Kidney (tissue), 14 donors: ENCODE data around the gene ARAP1. TPM values are rescaled to one million over a fixed set of nuclear protein-coding genes. Genes with fewer than 3 reads are reported as not detected.

Source experiments
- DNase-seq, 5 donors: peaks; one replicate each; pipeline ENCODE4 v3.0.0-alpha.2; 2013 to 2020
- FAIRE-seq: peaks from 2 replicates; lab custom pipeline; 2012; peaks lifted over from hg19 to GRCh38; lab: Jason Lieb, UNC
- H3K27ac ChIP-seq, 2 donors: one replicate each; pipeline ENCODE4 v1.7.0; 2013; ENCODE audit warnings: low read depth in 2 of 2, low read length in 2 of 2, inconsistent platforms in 1 of 2
- H3K27me3 ChIP-seq: one replicate; pipeline ENCODE4 v1.7.1; 2013; ENCODE audit warnings: low read length, inconsistent platforms; ENCODE audit not compliant: control insufficient read depth, insufficient read depth
- H3K36me3 ChIP-seq, 3 donors: one replicate each; pipeline versions ENCODE4 v1.7.0 to v1.7.1; 2013; ENCODE audit warnings: low read length in 3 of 3, control low read depth in 1 of 3, inconsistent platforms in 1 of 3; ENCODE audit not compliant: insufficient read depth in 3 of 3, control insufficient read depth in 2 of 3
- H3K4me1 ChIP-seq, 3 donors: one replicate each; pipeline versions ENCODE4 v1.7.0 to v1.7.1; 2013; ENCODE audit warnings: low read length in 3 of 3, inconsistent platforms in 1 of 3, low read depth in 1 of 3; ENCODE audit not compliant: control insufficient read depth in 2 of 3, insufficient read depth in 2 of 3
- H3K4me3 ChIP-seq, 3 donors: one replicate each; pipeline versions ENCODE4 v1.7.0 to v1.8.1; 2013; ENCODE audit warnings: low read length in 3 of 3, control low read depth in 1 of 3, inconsistent platforms in 1 of 3
- H3K9ac ChIP-seq, 3 donors: one replicate each; pipeline versions ENCODE4 v1.7.0 to v1.7.1; 2013; ENCODE audit warnings: low read length in 3 of 3, control low read depth in 1 of 3, inconsistent platforms in 1 of 3
- H3K9me3 ChIP-seq, 3 donors: one replicate each; pipeline versions ENCODE4 v1.7.0 to v1.7.1; 2013; ENCODE audit warnings: low read length in 3 of 3, control low read depth in 1 of 3, inconsistent platforms in 1 of 3; ENCODE audit not compliant: control insufficient read depth in 2 of 3, insufficient read depth in 1 of 3
- intact Hi-C: fragments of 100-400 bp; cut with DNase I; formaldehyde crosslinking; loops from one replicate; pipeline ENCODE4 v1.11.1; 2022
- polyA plus RNA-seq: library from polyadenylated mRNA; stranded (reverse); fragments of 350-450 nt; fragmentation: Illumina TruSeq; extraction: RNeasy Lipid Tissue Mini Kit (QIAGEN cat#74804); gene quantifications from one replicate; pipeline ENCODE4 v1.2.3, GENCODE V29; 2014; ENCODE audit warnings: low read depth, low replicate concordance; ENCODE audit not compliant: insufficient read depth
- total RNA-seq: library from RNA; stranded (reverse); fragmentation: NEBNext Ultra II Directional; extraction: Animal tissue kit (Norgen Biotek cat#: 25700); gene quantifications from one replicate; pipeline ENCODE4 v1.2.1, GENCODE V29; 2021
- TF ChIP-seq, protein P1 (sequence below): IDR thresholded peaks from 3 replicates; pipeline ENCODE4 v1.5.1; 2012; ENCODE audit warnings: mild to moderate bottlenecking, moderate library complexity, borderline replicate concordance; ENCODE audit not compliant: insufficient read depth; ENCODE audit errors: extremely low read depth
- donor health status: control.
- donor health status: control.
- donor health status: control.
- donor health status: control.
- donor health status: control.
- donor health status: DM: yes; HTN: yes; CAD: no.
- donor health status: Normal renal cell carcinoma (clear cell type).

The ARAP1 gene
- total and polyA plus RNA-seq, 2 donors from 2014 or later = 58.2 to 80.8 TPM

DNA sequence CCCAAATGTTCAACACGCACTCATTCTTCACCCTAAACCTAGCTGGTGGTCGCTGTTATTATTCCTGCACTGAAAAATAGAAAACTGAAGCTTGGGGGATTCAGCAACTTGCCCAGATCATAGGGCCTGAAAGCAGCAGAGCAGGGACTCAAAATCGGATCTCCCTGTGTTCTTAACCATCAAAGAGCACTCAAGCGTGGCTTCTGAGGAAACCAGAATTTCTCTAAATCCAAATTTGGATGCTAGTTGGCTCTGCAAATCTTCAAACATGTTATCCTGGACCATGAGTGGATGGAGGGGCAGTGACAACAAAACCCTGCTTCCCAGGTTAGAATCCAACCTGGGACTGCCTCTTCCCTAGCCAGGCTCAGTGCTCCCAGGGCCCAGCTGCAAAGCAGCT, 11.6 kb upstream of the ARAP1 start:
- intact Hi-C loops = no loop called here
- H3K27ac ChIP-seq = no peak overlapping the region
- FAIRE-seq = no peak
- DNase-seq = no peak
- H3K4me3 ChIP-seq = no peak overlapping the region
- no peaks in the 10 kb centered on the region for H3K27me3 ChIP-seq
- no peaks in the 10 kb centered on the region for H3K9me3 ChIP-seq
- peaks cover 1 to 18% (median 13%) of the 10 kb centered on the region in 3 donors for H3K4me1 ChIP-seq
- TF ChIP-seq, protein P1, sequence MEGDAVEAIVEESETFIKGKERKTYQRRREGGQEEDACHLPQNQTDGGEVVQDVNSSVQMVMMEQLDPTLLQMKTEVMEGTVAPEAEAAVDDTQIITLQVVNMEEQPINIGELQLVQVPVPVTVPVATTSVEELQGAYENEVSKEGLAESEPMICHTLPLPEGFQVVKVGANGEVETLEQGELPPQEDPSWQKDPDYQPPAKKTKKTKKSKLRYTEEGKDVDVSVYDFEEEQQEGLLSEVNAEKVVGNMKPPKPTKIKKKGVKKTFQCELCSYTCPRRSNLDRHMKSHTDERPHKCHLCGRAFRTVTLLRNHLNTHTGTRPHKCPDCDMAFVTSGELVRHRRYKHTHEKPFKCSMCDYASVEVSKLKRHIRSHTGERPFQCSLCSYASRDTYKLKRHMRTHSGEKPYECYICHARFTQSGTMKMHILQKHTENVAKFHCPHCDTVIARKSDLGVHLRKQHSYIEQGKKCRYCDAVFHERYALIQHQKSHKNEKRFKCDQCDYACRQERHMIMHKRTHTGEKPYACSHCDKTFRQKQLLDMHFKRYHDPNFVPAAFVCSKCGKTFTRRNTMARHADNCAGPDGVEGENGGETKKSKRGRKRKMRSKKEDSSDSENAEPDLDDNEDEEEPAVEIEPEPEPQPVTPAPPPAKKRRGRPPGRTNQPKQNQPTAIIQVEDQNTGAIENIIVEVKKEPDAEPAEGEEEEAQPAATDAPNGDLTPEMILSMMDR = no peak
- no peaks in the 10 kb centered on the region for H3K36me3 ChIP-seq
- no peak overlapping the region for H3K9ac ChIP-seq

DNA sequence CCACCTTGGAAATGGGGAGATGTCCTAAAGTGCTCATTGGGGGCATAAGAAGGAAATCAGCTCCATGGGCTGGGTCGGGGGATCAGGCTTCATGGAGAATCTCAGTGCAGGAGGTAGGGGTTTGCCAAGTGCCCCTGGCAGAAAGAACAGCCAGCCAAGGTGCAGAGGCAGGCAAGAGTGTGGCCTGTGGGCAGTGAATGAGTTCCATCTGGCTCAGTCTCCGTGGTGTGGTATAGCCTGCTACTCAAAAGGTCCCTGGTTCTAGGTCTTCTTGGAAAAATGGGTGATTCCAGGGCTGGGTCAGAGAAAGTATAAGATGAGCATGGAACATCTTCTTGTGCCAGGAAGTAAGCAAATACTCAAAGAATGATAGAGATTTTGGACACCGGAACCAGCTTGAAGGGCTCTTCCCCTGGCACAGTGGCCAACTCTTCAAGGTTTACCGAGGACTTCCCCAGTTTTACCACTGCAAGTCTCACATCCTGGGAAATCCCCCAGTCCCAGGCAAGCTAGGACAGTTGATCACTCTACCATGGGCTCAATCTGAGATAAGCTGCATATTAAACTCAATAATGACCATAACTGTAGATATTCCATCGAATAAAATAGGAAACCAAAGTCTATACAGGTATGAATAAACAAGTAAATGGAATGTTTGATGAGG, 10.6 kb upstream of the ARAP1 start:
- no peak overlapping the region for H3K4me3 ChIP-seq
- no peak overlapping the region for H3K27ac ChIP-seq
- H3K36me3 ChIP-seq = peaks cover 0 to 3% (median 0%) of the 10 kb centered on the region in 3 donors
- no peaks in the 10 kb centered on the region for H3K9me3 ChIP-seq
- intact Hi-C loops = no loop called here
- peaks cover 3 to 19% (median 13%) of the 10 kb centered on the region in 3 donors for H3K4me1 ChIP-seq
- FAIRE-seq (no peak), DNase-seq (no peak)
- no peaks in the 10 kb centered on the region for H3K27me3 ChIP-seq
- H3K9ac ChIP-seq = no peak overlapping the region
- TF ChIP-seq, protein P1 = no peak

DNA sequence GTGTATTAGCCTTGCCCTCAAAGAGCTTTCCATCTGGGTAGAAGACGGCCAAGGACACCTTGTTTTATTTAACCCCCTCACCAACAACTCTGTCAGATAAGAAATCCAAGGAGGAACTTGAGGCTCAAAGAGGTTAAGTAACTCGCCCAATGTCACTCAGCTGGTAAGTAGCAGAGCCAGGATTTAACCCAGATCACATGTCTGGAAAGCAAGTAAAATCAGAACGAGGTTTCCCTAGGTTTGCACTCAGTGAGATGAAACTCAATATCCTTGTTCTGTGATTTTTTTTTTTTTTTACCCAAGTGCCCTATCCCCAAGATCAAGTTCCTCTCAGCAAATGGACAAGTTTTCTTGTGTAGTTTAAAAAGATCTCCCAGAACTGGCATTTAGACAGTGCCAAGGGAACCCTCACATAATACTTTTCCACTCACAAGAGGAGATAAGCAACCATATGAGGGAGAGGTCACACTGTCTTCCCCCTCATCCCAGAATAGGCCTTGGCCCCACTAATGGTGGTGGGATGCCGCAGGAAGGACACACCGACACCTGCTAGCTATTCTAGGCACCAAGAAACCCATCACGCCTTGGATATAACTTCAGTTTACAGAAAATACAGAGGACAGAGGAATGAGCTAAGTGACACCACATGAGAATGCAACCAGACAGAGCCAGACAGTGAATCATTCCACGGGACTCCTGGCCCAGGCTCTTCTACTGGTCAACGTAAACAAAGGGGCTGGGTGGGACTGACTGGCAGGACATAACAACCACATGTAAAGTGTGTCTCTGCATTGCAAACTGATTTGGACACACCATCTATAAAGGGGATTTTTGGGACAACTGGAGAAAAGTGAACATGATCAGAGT, 8.6 kb upstream of the ARAP1 start:
- intact Hi-C loops = no loop called here
- Histone ChIP-seq H3K27ac (no peak overlapping the region), H3K4me3 (no peak overlapping the region), H3K4me1 (peaks cover 0 to 10% (median 3%) of the 10 kb centered on the region in 3 donors), H3K27me3 (no peaks in the 10 kb centered on the region), H3K36me3 (peaks cover 0 to 6% (median 6%) of the 10 kb centered on the region in 3 donors), H3K9me3 (no peaks in the 10 kb centered on the region), H3K9ac (no peak overlapping the region)
- TF ChIP-seq, protein P1 = no peak
- DNase-seq (no peak), FAIRE-seq (no peak)
